HL-60/S4 treated with retinoic acid at 250 ng/mL for 4 days and 3 days (cell line): ENCODE data around the gene CASP3.
"Not testable (repeated sequence)": the region's sequence is repeated elsewhere in the genome, so short reads cannot be mapped to it uniquely, and the experiment has no call there.

Experiments used
- in situ Hi-C: fragments of 300-500 bp; cut with MboI; formaldehyde crosslinking; loops from 2 replicates; pipeline ENCODE4 v1.7.0; 2022; ENCODE audit warnings: low sequenced_read_pairs

CASP3 gene

GRCh38 chr4:184664445-184665210 lies 15.4 kb upstream of the CASP3 start:
- in situ Hi-C loops = no loop called here

GRCh38 chr4:184662236-184662635 lies 13.0 kb upstream of the CASP3 start:
- in situ Hi-C loops = no loop called here

DNA sequence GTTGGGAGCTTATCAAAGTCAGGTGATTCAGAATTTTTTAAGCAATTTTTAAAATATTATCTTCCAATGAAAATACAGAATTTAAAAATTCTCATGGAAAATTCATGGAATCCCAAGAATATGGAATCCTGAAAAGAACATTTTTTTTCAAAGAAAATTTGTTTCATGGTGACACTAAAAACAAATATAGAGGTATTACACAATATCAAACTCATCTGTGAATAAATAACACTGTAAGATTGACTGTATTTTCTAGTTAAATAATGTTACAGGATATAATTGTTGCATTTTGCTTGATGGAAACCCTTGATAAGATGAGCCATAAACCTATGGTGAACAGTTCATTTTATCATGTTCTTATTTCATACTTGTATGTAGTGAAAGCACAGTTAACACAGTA lies 11.7 kb upstream of the CASP3 start:
- in situ Hi-C loops = no loop called here

- in situ Hi-C loops = not testable (repeated sequence)
These were observed 8.6 kb upstream of the CASP3 start for GRCh38 chr4:184657820-184658219.

- in situ Hi-C loops = no loop called here
These were observed 7.9 kb upstream of the CASP3 start for GRCh38 chr4:184657144-184657543.

DNA sequence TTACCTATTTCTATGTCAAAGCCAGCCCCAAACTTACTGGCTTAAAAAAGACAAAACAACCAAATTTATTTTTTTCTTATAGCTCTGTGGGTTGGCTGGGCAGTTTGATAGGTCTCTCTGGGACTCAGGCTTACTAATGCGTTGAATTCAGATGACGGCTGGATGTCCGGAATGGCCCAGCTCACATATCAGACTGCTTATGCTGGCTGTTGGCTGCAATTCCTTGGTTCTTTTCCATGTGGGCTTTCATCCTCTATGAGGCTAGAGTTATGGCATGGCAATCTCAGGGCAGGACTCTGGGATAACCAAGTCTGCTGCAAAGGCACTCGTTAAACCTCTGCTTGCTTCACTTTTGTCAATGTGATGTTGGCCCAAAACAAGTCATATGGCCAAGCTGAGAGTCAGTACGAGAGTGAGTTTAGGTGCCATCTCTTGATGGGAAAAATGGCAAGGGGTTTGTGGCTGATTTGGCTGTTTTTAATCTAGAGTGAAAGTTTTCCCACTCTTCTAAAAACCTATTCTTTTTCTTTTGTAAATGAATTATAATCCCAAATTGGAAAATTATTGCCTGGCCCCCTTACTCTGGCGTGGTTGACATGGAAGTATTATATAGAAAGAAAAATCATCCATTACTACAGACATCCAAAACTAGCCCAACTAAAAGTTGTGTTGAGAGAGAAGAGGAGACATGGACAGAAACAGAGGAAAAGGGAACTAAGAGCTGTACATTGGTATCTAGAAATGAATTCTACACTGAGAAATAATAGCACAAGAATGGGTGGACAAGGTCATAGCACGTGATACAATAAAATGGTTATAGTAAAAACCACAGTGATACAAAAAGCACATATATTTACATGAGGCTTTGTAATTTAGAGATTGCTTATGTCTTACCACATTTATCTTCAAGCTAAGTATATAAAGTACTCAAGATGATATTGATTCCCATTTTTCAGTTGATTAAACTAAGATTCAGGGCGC lies 6.9 kb upstream of the CASP3 start:
- in situ Hi-C loops = no loop called here

- in situ Hi-C loops = no loop called here
These were observed 4.4 kb upstream of the CASP3 start for GRCh38 chr4:184653650-184654049.

GRCh38 chr4:184652681-184653080 lies 3.4 kb upstream of the CASP3 start:
- in situ Hi-C loops = not testable (repeated sequence)

- in situ Hi-C loops = no loop called here
These were observed 2.7 kb upstream of the CASP3 start for GRCh38 chr4:184651899-184652298.

GRCh38 chr4:184649971-184650855 lies 966 bp upstream of the CASP3 start:
- in situ Hi-C loops = no loop called here

DNA sequence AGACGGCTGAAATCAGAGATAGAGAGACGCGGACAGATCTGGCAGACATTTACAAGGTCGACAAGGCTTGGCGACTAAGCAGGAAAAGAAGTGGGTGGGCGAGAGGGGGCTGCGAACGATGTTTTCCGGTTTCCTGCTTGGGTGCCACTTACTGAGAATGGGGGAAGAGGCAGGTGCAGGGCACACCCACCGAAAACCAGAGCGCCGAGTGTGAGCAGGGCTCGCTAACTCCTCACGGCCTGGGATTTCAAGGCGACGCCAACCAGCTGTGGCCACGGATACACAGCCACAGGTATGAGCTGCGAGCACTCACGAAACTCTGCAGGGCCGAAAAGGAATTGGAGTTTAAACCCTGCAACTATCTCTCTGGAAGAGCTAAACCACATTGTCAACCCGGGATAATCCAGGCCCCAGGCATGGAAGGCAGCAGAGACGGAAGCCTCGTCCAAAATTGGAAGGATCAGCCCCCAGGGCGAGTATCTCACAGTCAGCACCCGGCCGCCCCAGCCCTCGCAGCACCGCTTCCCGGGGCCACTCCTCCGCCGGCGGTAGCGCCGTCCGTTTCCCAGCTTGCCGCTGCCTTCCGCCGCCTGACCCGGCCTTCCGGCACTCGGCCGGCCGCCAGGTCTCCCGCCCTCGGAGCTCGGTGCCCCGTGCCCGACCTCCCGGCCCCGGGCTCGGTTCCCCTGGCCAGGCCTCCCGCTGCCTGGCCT lies 778 bp downstream of the CASP3 start:
- in situ Hi-C loops = no loop called here

DNA sequence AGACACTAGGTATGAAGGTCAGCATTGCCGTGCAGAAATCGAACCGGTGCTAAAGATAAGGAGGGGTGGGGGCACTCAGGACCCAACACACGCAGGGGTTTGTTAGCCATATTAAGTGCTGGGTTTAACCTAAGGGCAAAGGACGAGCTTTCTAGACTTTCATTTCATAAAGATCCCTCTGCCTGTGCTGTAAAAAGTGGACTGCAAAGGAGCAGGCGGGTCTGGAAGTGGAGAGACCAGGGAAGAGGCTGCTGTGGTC lies 1.3 kb downstream of the CASP3 start:
- in situ Hi-C loops = no loop called here

GRCh38 chr4:184647266-184648053 lies 1.8 kb downstream of the CASP3 start:
- in situ Hi-C loops = no loop called here

GRCh38 chr4:184645904-184646610 lies 3.2 kb downstream of the CASP3 start:
- in situ Hi-C loops = no loop called here

DNA sequence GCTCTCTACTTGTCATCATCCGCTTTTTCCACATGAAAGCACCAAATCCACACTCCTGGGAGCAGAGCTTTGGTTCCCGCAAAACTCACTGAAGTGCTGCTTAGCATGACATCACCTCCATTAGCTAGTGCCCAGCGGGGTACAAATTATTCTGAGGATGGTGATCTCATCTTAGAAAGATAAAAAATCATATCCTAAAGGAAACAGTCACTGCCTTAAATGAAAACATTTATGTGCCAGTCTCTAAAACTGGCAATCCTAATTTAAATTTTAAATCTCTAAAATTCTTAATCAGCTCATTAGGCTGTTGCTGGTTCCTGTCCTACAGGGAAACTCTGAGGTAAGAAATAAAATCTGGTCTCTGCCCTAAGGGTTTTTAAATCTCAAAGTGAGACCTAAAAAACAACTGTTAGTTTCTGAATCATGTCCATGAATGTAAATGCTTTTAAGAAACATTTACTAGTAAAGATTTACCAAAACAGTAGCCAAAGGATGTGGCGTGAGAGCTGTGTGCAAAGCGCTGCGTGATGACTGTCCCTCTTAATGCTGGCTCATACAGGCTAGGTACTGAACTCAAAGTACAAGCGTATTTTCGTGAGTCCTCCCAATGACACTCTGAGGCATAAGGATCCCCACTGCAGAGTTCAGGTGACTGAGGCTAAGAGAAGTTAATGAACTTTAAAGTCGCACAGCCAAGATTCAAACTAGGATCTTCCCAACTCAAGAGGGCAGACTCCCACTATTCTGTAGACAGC lies 4.5 kb downstream of the CASP3 start:
- in situ Hi-C loops = no loop called here

DNA sequence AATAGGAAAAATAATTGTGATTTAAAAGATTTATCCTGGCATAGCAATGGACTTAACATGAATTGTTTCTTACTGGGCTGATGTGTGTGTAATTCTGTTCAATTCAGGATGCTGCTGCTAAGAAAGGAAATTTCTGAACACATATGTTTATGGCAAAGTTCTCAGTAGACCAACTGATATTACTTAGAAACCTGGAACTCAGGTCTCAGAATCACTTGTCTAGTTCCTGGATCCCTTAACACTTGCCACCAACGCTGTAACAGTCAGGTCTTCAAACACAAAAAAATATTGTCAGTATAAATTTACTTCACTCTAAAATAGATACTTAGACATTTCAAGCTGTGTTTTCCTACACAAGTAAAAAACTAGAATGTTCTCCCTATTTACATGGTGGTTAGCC lies 5.5 kb downstream of the CASP3 start:
- in situ Hi-C loops = no loop called here

GRCh38 chr4:184641451-184641850 lies 7.8 kb downstream of the CASP3 start:
- in situ Hi-C loops = no loop called here

DNA sequence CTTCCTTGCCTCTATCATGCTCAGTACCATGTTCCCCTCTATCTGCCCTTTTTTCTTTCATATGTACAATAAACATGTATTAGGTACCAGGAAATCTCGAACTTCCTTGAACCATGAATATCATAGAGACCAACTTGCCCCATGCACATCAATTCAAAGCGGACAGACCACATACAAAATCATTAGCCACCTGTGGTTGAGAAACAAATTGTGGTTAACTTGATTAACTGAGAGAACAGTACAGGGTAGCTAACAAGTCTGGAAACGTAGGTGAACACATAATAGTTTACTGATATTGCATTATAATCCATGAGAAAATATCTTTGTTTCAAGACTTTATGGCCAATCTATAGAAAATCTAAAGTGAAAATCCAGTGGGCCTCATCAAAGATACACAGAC lies 8.2 kb downstream of the CASP3 start:
- in situ Hi-C loops = no loop called here
